Loucy (cell line): ENCODE measurements around the gene MINDY3.

ENCODE experiments used
- H2AFZ ChIP-seq: fragments of 200-600 bp; sonication (generic); 2 replicates; pipeline ENCODE4 v1.6.0; 2016; ENCODE audit warnings: antibody characterized with exemption, mild to moderate bottlenecking, low read length, moderate library complexity
- H3F3A ChIP-seq: fragments of 200-600 bp; 2 replicates; pipeline ENCODE4 v1.6.0; 2016; ENCODE audit warnings: antibody characterized with exemption, low read depth, mild to moderate bottlenecking
- H3K27me3 ChIP-seq: fragments of 200-600 bp; sonication (generic); 2 replicates; pipeline ENCODE4 v1.6.1; 2014; ENCODE audit warnings: low read length, mild to moderate bottlenecking; ENCODE audit not compliant: insufficient read depth, poor library complexity, severe bottlenecking
- H3K36me3 ChIP-seq: fragments of 200-600 bp; sonication (generic); 2 replicates; pipeline ENCODE4 v1.6.1; 2016; ENCODE audit warnings: low read length; ENCODE audit not compliant: insufficient read depth
- H3K4me1 ChIP-seq: fragments of 200-600 bp; sonication (generic); 2 replicates; pipeline ENCODE4 v1.5.1; 2014; ENCODE audit warnings: low read length, mild to moderate bottlenecking; ENCODE audit not compliant: insufficient read depth, poor library complexity, severe bottlenecking
- H3K4me2 ChIP-seq: fragments of 200-600 bp; sonication (generic); 2 replicates; pipeline ENCODE4 v1.6.0; 2014; ENCODE audit warnings: antibody characterized with exemption, low read length, low read depth, mild to moderate bottlenecking; ENCODE audit not compliant: poor library complexity, severe bottlenecking
- H3K4me3 ChIP-seq: fragments of 200-600 bp; sonication (generic); 2 replicates; pipeline ENCODE4 v1.5.1; 2014; ENCODE audit warnings: low read length, mild to moderate bottlenecking, mixed read lengths; ENCODE audit not compliant: poor library complexity, severe bottlenecking
- H3K79me2 ChIP-seq: fragments of 200-600 bp; sonication (generic); 2 replicates; pipeline ENCODE4 v1.6.1; 2014; ENCODE audit warnings: low read length; ENCODE audit not compliant: insufficient read depth
- H3K9ac ChIP-seq: fragments of 200-600 bp; sonication (generic); 2 replicates; pipeline ENCODE4 v1.6.0; 2014; ENCODE audit warnings: mild to moderate bottlenecking, low read depth, low read length, moderate library complexity; ENCODE audit not compliant: poor library complexity, severe bottlenecking
- H3K9me2 ChIP-seq: fragments of 200-600 bp; sonication (generic); replicated peaks from 2 replicates; pipeline ENCODE4 v1.6.1; 2016; ENCODE audit warnings: low read depth, low read length, mixed read lengths
- H3K9me3 ChIP-seq: fragments of 200-600 bp; sonication (generic); 2 replicates; pipeline ENCODE4 v1.6.1; 2014; ENCODE audit warnings: mild to moderate bottlenecking, antibody characterized with exemption, low read length, low read depth; ENCODE audit not compliant: insufficient read depth
- H4K20me1 ChIP-seq: fragments of 200-600 bp; sonication (generic); 2 replicates; pipeline ENCODE4 v1.6.0; 2014; ENCODE audit warnings: antibody characterized with exemption, low read length, mild to moderate bottlenecking; ENCODE audit not compliant: insufficient read depth, poor library complexity, severe bottlenecking
- EZH2phosphoT487 ChIP-seq: fragments of 200-600 bp; IDR thresholded peaks from 2 replicates; pipeline ENCODE4 v1.6.1; 2018; ENCODE audit warnings: antibody characterized with exemption, mild to moderate bottlenecking, moderate library complexity, borderline replicate concordance
- TF ChIP-seq, protein P1 (sequence below): fragments of 200-600 bp; sonication (generic); conservative IDR thresholded peaks from 2 replicates; pipeline ENCODE4 v1.5.1; 2014; ENCODE audit warnings: mild to moderate bottlenecking, antibody characterized with exemption, low read length

Gene MINDY3

DNA sequence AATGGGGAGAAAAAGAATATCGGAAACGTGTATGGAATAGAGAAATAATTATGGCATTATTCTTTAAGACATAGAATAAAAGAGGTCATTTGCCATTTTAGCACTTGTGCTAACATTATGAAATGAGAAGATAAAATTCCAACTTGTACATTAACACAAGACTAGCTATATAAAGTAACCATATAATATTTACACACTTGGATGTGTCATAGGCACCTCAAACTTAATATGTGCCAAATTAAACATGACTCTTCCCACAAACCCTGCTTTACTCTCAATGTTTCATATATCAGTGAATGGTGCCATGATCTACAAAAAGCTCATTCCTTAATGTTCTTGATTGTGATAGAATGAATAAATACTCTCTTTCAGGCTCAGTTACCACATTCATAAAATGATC lies 4.1 kb upstream of the MINDY3 start:
- Histone ChIP-seq H3K27me3 (peaks cover 91% of the 10 kb centered on the region), H3K4me1 (peaks cover 9% of the 10 kb centered on the region), H3K4me2 (no peak overlapping the region), H4K20me1 (no peaks in the 10 kb centered on the region), H2AFZ (no peak overlapping the region), H3K36me3 (no peaks in the 10 kb centered on the region), H3K9ac (no peak overlapping the region), H3K9me2 (no peaks in the 10 kb centered on the region), H3F3A (0 out of 2 replicates have a peak, but pooled peaks cover 5% of the 10 kb centered on the region), H3K9me3 (no peaks in the 10 kb centered on the region), H3K4me3 (no peak overlapping the region), H3K79me2 (peaks cover 8% of the 10 kb centered on the region; the same call in 1 of the 2 replicates)
- TF ChIP-seq, protein P1, sequence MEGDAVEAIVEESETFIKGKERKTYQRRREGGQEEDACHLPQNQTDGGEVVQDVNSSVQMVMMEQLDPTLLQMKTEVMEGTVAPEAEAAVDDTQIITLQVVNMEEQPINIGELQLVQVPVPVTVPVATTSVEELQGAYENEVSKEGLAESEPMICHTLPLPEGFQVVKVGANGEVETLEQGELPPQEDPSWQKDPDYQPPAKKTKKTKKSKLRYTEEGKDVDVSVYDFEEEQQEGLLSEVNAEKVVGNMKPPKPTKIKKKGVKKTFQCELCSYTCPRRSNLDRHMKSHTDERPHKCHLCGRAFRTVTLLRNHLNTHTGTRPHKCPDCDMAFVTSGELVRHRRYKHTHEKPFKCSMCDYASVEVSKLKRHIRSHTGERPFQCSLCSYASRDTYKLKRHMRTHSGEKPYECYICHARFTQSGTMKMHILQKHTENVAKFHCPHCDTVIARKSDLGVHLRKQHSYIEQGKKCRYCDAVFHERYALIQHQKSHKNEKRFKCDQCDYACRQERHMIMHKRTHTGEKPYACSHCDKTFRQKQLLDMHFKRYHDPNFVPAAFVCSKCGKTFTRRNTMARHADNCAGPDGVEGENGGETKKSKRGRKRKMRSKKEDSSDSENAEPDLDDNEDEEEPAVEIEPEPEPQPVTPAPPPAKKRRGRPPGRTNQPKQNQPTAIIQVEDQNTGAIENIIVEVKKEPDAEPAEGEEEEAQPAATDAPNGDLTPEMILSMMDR, result no peak
- no peak for TF ChIP-seq EZH2phosphoT487

DNA sequence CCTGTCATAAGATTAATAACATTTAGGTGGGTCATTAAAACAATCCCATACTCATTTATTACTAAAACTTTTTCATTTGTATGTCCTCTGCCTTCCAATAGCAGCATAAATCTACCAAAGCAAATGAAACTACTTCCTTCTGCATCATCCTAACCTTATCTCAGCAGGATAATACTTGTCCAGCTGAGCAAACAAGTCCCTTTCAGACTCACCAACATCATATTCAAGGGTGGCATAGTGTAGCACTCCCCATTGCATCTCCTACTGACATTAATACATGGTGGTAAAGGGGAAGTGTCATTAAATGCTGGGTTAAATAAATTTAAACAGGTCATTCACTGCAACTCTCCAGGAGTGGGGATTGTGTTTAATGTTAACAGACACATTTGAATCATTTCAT lies 3.4 kb upstream of the MINDY3 start:
- H3K9ac ChIP-seq, result no peak overlapping the region
- peaks cover 14% of the 10 kb centered on the region for H3K79me2 ChIP-seq
- H3F3A ChIP-seq, result 0 out of 2 replicates have a peak, but pooled peaks cover 5% of the 10 kb centered on the region
- no peak overlapping the region for H3K4me2 ChIP-seq
- TF ChIP-seq, protein P1, result no peak
- TF ChIP-seq EZH2phosphoT487, result no peak
- H2AFZ ChIP-seq, result no peak overlapping the region
- H4K20me1 ChIP-seq, result peaks cover 4% of the 10 kb centered on the region
- no peak overlapping the region for H3K4me3 ChIP-seq
- peaks cover 16% of the 10 kb centered on the region for H3K4me1 ChIP-seq
- peaks cover 84% of the 10 kb centered on the region for H3K27me3 ChIP-seq
- no peaks in the 10 kb centered on the region for H3K36me3 ChIP-seq
- H3K9me2 ChIP-seq, result no peaks in the 10 kb centered on the region
- H3K9me3 ChIP-seq, result no peaks in the 10 kb centered on the region

DNA sequence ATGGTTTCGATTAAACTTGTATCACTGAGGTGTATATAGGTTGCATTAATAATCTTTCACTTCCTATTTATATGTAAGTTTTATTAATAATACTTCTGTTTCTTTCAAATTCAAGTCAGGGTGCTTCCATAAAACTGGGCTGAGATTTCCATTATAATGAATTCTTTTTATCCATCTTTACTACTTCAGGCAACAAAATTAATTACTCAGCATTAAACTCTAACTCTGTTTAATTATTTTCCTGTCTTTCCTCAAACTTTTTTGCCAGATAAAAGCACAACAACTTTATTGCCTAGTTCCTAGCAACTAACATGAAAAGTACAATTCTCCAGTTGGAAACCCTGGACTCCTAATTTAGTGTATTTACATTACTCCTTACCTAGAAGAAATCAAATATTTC lies 3.0 kb upstream of the MINDY3 start:
- TF ChIP-seq EZH2phosphoT487, result no peak
- TF ChIP-seq, protein P1, result no peak

More for the DNA sequence above, 3.0 kb upstream of the MINDY3 start:
- H3K27me3 ChIP-seq, result peaks cover 80% of the 10 kb centered on the region
- no peak overlapping the region for H3K9ac ChIP-seq
- no peak overlapping the region for H3K4me3 ChIP-seq
- H3K4me2 ChIP-seq, result no peak overlapping the region
- peaks cover 8% of the 10 kb centered on the region for H4K20me1 ChIP-seq
- peaks cover 19% of the 10 kb centered on the region for H3K79me2 ChIP-seq
- H3K4me1 ChIP-seq, result peaks cover 20% of the 10 kb centered on the region
- 0 out of 2 replicates have a peak, but pooled peaks cover 5% of the 10 kb centered on the region for H3F3A ChIP-seq
- H2AFZ ChIP-seq, result no peak overlapping the region
- no peaks in the 10 kb centered on the region for H3K9me2 ChIP-seq
- no peaks in the 10 kb centered on the region for H3K9me3 ChIP-seq
- no peaks in the 10 kb centered on the region for H3K36me3 ChIP-seq
